Right kidney (tissue), 9 donors: ENCODE measurements around the gene LFNG.

Source experiments
- DNase-seq: peaks from one replicate; pipeline ENCODE4 v3.0.0-alpha.2; 2016
- long read RNA-seq, 8 donors: transcript quantifications; one replicate each; lab custom pipeline, GENCODE V29; 2026

The LFNG gene
- long read RNA-seq, donor 1, transcript LFNG-201 (8 exons, 2,377 nt): major isoform, 6 of 11 reads
- long read RNA-seq, donor 1, partial matches to known transcripts: 5 of 11 reads
- long read RNA-seq, donor 1, other reads (novel, unspliced or antisense): 0 of 11 reads
- long read RNA-seq, donor 2, transcript LFNG-201 (8 exons, 2,377 nt): major isoform, 8 of 9 reads
- long read RNA-seq, donor 2, partial matches to known transcripts: 0 of 9 reads
- long read RNA-seq, donor 2, other reads (novel, unspliced or antisense): 0 of 9 reads
- long read RNA-seq, donor 3, transcript LFNG-201 (8 exons, 2,377 nt): major isoform, 11 of 11 reads
- long read RNA-seq, donor 3, partial matches to known transcripts: 0 of 11 reads
- long read RNA-seq, donor 3, other reads (novel, unspliced or antisense): 0 of 11 reads
- long read RNA-seq, donor 4, transcript LFNG-201 (8 exons, 2,377 nt): major isoform, 11 of 12 reads
- long read RNA-seq, donor 4, partial matches to known transcripts: 0 of 12 reads
- long read RNA-seq, donor 4, other reads (novel, unspliced or antisense): 0 of 12 reads
- long read RNA-seq, donor 5, transcript LFNG-201 (8 exons, 2,377 nt): major isoform, 20 of 32 reads
- long read RNA-seq, donor 5, partial matches to known transcripts: 12 of 32 reads
- long read RNA-seq, donor 5, other reads (novel, unspliced or antisense): 0 of 32 reads
- long read RNA-seq, donor 6, transcript LFNG-201 (8 exons, 2,377 nt): major isoform, 12 of 36 reads
- long read RNA-seq, donor 6, partial matches to known transcripts: 19 of 36 reads
- long read RNA-seq, donor 6, other reads (novel, unspliced or antisense): 5 of 36 reads
- long read RNA-seq, donor 7, transcript LFNG-201 (8 exons, 2,377 nt): major isoform, 19 of 19 reads
- long read RNA-seq, donor 7, partial matches to known transcripts: 0 of 19 reads
- long read RNA-seq, donor 7, other reads (novel, unspliced or antisense): 0 of 19 reads
- long read RNA-seq, donor 8, transcript LFNG-201 (8 exons, 2,377 nt): major isoform, 14 of 15 reads
- long read RNA-seq, donor 8, partial matches to known transcripts: 0 of 15 reads
- long read RNA-seq, donor 8, other reads (novel, unspliced or antisense): 0 of 15 reads

GRCh38 chr7:2519119-2519930 lies at the start of gene LFNG:
LFNG (plus strand) TSS chr7:2519774; CDS start chr7:2519862, 88 bp downstream.
- peak; percentile 88 for DNase-seq

- no peak for DNase-seq
Measured at GRCh38 chr7:2470204-2471021, 49.2 kb upstream of the LFNG start.

- DNase-seq: no peak
Measured at GRCh38 chr7:2471022-2471329, 48.6 kb upstream of the LFNG start.

- no peak for DNase-seq
Measured at GRCh38 chr7:2471396-2471795, 48.2 kb upstream of the LFNG start.

- no peak for DNase-seq
Measured at GRCh38 chr7:2472739-2473138, 46.8 kb upstream of the LFNG start.

- DNase-seq: no peak
Measured at GRCh38 chr7:2473496-2474180, 45.9 kb upstream of the LFNG start.

GRCh38 chr7:2474224-2474623 lies 45.4 kb upstream of the LFNG start:
- DNase-seq: no peak

- no peak for DNase-seq
Measured at GRCh38 chr7:2474813-2475677, 44.5 kb upstream of the LFNG start.

- no peak for DNase-seq
Measured at GRCh38 chr7:2475678-2476015, 43.9 kb upstream of the LFNG start.

GRCh38 chr7:2476298-2476697 lies 43.3 kb upstream of the LFNG start, which contains the start of gene GRIFIN:
GRIFIN (minus strand) TSS chr7:2476398; CDS start chr7:2476383, 15 bp downstream.
- DNase-seq: no peak

- DNase-seq: no peak
Measured at GRCh38 chr7:2476776-2477446, 42.7 kb upstream of the LFNG start.

- peak; percentile 75 for DNase-seq
Measured at GRCh38 chr7:2477447-2478398, 41.9 kb upstream of the LFNG start.

- DNase-seq: no peak
Measured at GRCh38 chr7:2478399-2478785, 41.2 kb upstream of the LFNG start.

GRCh38 chr7:2478800-2479199 lies 40.8 kb upstream of the LFNG start:
- no peak for DNase-seq

- DNase-seq: no peak
Measured at GRCh38 chr7:2479276-2480069, 40.1 kb upstream of the LFNG start.

- DNase-seq: peak; percentile 60
Measured at GRCh38 chr7:2480070-2480408, 39.5 kb upstream of the LFNG start.

GRCh38 chr7:2481195-2481594 lies 38.4 kb upstream of the LFNG start:
- no peak for DNase-seq
